HepG2 (cell line): ENCODE results near the gene SLC19A1. TPM values are rescaled to one million over a fixed set of nuclear protein-coding genes. Genes with fewer than 3 reads are reported as not detected.

Experiments used
- HIVEP1 ChIP-seq: sonication (generic); formaldehyde crosslinking; IDR thresholded peaks from 2 replicates; pipeline ENCODE4 v1.4.0; 2020; ENCODE audit warnings: mild to moderate bottlenecking, missing genetic modification reagents
- ISL2 ChIP-seq: sonication (generic); formaldehyde crosslinking; IDR thresholded peaks from 2 replicates; pipeline ENCODE4 v1.5.0; 2020; ENCODE audit warnings: missing genetic modification reagents
- MYNN ChIP-seq: sonication (generic); formaldehyde crosslinking; IDR thresholded peaks from 2 replicates; pipeline ENCODE4 v1.4.0; 2020; ENCODE audit warnings: mild to moderate bottlenecking, low read depth, missing genetic modification reagents
- MZF1 ChIP-seq: sonication (generic); formaldehyde crosslinking; IDR thresholded peaks from 2 replicates; pipeline ENCODE4 v1.8.1; 2023; ENCODE audit warnings: mild to moderate bottlenecking, missing genetic modification reagents, borderline replicate concordance
- ZNF777 ChIP-seq: sonication (generic); formaldehyde crosslinking; IDR thresholded peaks from 2 replicates; pipeline ENCODE4 v1.4.0; 2020; ENCODE audit warnings: missing genetic modification reagents
- polyA plus RNA-seq, 8 experiments: library from polyadenylated mRNA; depleted of rRNA in 3 of 8; stranded (reverse) in 7 of 8; unstranded in 1 of 8; fragments of >200 nt; fragmentation: Illumina TruSeq in 4 of 8; extraction: Trizol in 4 of 8; gene quantifications; 2 replicates each; pipeline versions ENCODE4 v1.2.1 to v1.2.3, GENCODE V29; 2011 to 2016; ENCODE audit warnings: low read depth in 4 of 8, missing spikeins in 1 of 8, mixed read lengths in 1 of 8; ENCODE audit not compliant: insufficient read depth in 1 of 8
- total RNA-seq, 5 experiments: library from RNA; depleted of rRNA; stranded (reverse); fragments of >200 nt; fragmentation: Illumina TruSeq; extraction: Trizol; gene quantifications; 2 replicates each; pipeline ENCODE4 v1.2.3, GENCODE V29; 2016; ENCODE audit warnings: low read depth in 1 of 5
- TF ChIP-seq, protein P1 (sequence below): sonication (generic); formaldehyde crosslinking; IDR thresholded peaks from 2 replicates; pipeline ENCODE4 v1.8.0; 2022; ENCODE audit warnings: missing genetic modification reagents, mild to moderate bottlenecking, inconsistent platforms, borderline replicate concordance
- TF ChIP-seq, protein P2 (sequence below): sonication (generic); formaldehyde crosslinking; IDR thresholded peaks from 2 replicates; pipeline ENCODE4 v1.4.0; 2020; ENCODE audit warnings: missing genetic modification reagents, borderline replicate concordance
- TF ChIP-seq, protein P3 (sequence below): sonication (generic); formaldehyde crosslinking; IDR thresholded peaks from 2 replicates; pipeline ENCODE4 v1.4.0; 2020; ENCODE audit warnings: missing genetic modification reagents

Gene SLC19A1
- total and polyA plus RNA-seq, 2 of the 13 experiments (the other 11 are each of a cell fraction or from before 2014, with no cell fraction given): 21.8 to 23.0 TPM

DNA sequence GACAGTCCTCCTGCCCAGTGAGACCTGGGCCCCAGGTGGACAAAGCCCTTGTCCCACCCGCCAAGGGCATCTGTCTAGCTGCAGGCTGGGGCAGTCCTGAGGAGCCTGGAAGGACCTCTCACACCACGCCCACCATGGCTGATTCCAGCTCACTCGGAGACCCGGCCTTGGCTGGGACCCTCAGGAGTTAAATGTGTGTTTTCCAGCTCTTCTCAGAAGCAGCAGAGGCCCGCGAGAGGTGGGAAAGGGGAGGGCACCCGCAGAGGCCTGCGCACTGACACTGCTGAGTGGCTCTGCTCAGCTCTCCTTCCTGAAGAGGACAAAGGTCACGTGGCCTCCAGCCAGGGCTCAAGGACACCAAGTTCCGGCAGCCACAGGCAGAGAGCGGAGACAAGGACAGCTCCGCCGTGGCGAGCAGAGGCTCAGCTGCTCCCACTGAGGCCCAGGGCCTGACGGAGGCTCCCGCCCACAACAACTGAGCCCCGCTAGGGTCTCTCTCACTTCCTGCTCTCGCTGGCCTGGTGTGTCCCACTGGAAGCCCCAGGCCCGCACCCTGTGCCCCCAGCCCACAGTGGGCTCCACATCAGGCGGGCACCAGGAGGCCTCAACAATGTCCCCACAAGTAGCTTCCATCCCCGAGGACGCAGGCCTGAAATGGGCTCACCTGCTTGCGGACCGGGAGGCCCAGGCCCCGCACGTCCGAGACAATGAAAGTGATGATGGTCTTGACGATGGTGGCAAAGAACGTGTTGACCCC lies 16.9 kb downstream of the SLC19A1 start (continued):
- TF ChIP-seq MZF1 (CRISPR knock-in tag) (no peak), MYNN (CRISPR knock-in tag) (no peak), ZNF777 (CRISPR knock-in tag) (0 out of 2 replicates have a peak, but pooled peaks have one; percentile 19), ISL2 (CRISPR knock-in tag) (peak; percentile 71; the same call in 1 of the 2 replicates), HIVEP1 (CRISPR knock-in tag) (0 out of 2 replicates have a peak, but pooled peaks have one; percentile 6)
- TF ChIP-seq, protein P1, sequence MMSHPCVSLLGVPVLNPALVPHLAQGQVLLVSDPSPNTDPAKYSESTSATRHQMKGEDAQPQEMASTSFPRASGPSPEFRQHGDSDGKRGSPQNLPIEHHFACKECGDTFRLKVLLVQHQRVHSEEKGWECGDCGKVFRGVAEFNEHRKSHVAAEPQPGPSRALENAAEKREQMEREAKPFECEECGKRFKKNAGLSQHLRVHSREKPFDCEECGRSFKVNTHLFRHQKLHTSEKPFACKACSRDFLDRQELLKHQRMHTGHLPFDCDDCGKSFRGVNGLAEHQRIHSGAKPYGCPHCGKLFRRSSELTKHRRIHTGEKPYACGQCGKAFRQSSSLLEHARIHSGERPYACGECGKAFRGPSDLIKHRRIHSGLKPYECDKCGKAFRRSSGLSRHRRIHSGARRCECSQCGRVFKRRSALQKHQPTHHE (CRISPR knock-in tag): no peak
- TF ChIP-seq, protein P2, sequence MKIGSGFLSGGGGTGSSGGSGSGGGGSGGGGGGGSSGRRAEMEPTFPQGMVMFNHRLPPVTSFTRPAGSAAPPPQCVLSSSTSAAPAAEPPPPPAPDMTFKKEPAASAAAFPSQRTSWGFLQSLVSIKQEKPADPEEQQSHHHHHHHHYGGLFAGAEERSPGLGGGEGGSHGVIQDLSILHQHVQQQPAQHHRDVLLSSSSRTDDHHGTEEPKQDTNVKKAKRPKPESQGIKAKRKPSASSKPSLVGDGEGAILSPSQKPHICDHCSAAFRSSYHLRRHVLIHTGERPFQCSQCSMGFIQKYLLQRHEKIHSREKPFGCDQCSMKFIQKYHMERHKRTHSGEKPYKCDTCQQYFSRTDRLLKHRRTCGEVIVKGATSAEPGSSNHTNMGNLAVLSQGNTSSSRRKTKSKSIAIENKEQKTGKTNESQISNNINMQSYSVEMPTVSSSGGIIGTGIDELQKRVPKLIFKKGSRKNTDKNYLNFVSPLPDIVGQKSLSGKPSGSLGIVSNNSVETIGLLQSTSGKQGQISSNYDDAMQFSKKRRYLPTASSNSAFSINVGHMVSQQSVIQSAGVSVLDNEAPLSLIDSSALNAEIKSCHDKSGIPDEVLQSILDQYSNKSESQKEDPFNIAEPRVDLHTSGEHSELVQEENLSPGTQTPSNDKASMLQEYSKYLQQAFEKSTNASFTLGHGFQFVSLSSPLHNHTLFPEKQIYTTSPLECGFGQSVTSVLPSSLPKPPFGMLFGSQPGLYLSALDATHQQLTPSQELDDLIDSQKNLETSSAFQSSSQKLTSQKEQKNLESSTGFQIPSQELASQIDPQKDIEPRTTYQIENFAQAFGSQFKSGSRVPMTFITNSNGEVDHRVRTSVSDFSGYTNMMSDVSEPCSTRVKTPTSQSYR (CRISPR knock-in tag): no peak
- TF ChIP-seq, protein P3, sequence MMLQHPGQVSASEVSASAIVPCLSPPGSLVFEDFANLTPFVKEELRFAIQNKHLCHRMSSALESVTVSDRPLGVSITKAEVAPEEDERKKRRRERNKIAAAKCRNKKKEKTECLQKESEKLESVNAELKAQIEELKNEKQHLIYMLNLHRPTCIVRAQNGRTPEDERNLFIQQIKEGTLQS (CRISPR knock-in tag): no peak
